Body of pancreas (tissue), 4 donors: ENCODE measurements around the gene ZSCAN31. TPM values are rescaled to one million over a fixed set of nuclear protein-coding genes. Genes with fewer than 3 reads are reported as not detected.

Experiments used
- ATAC-seq: fragments of 150-250 bp; one replicate; pipeline ENCODE4 v1.9.1; 2016
- DNase-seq, 4 donors: peaks; one replicate each; pipeline ENCODE4 v3.0.0-alpha.2; 2019
- H3K27ac ChIP-seq, 4 donors: fragments of 200-600 bp; sonication (generic); 1 replicate in 3 of 4; 2 replicates in 1 of 4; pipeline versions ENCODE4 v1.5.1 to v1.6.1; 2016 to 2019; ENCODE audit warnings: mild to moderate bottlenecking in 1 of 4, mixed read lengths in 1 of 4, moderate library complexity in 1 of 4
- H3K27me3 ChIP-seq, 2 donors: fragments of 200-600 bp; sonication (generic); one replicate each; pipeline ENCODE4 v1.6.0; 2016; ENCODE audit warnings: mild to moderate bottlenecking in 1 of 2
- H3K36me3 ChIP-seq, 2 donors: fragments of 200-600 bp; sonication (generic); replicated peaks in 1 of 2; 2 replicates each; pipeline ENCODE4 v1.5.1; 2016; ENCODE audit warnings: low read depth in 2 of 2; ENCODE audit not compliant: insufficient read depth in 1 of 2
- H3K4me1 ChIP-seq: fragments of 200-600 bp; sonication (generic); one replicate; pipeline ENCODE4 v1.6.0; 2016
- H3K4me3 ChIP-seq, 2 donors: fragments of 200-600 bp; sonication (generic); 1 replicate in 1 of 2; 2 replicates in 1 of 2; pipeline ENCODE4 v1.5.1; 2016 to 2019
- H3K9me3 ChIP-seq, 3 donors: fragments of 200-600 bp; sonication (generic); 1 replicate in 2 of 3; 2 replicates in 1 of 3; pipeline ENCODE4 v1.5.1; 2016
- CTCF ChIP-seq, 7 experiments: fragments of 450-650 bp in 4 of 7; fragments of 200-600 bp in 3 of 7; sonication (generic) in 3 of 7; IDR thresholded peaks; one replicate each; pipeline ENCODE4 v1.5.1; 2016 to 2019; ENCODE audit warnings: antibody characterized with exemption in 7 of 7
- POLR2A ChIP-seq, 3 donors: fragments of 450-650 bp; IDR thresholded peaks; one replicate each; pipeline ENCODE4 v1.6.1; 2016; ENCODE audit warnings: antibody characterized with exemption in 3 of 3, mild to moderate bottlenecking in 2 of 3
- WGBS, 2 donors: methylation state at CpG; one replicate each; pipeline ENCODE4 v1.1.5; 2017; 5-methylcytosine and 5-hydroxymethylcytosine counted together
- intact Hi-C: fragments of 100-400 bp; cut with DNase I; formaldehyde crosslinking; loops from one replicate; pipeline ENCODE4 v1.15.1; 2023
- total RNA-seq, 2 donors: library from RNA; depleted of rRNA; stranded (reverse); fragments of >200 nt; gene quantifications; one replicate each; pipeline ENCODE4 v1.1.0, GENCODE V29; 2016

ZSCAN31 gene
- total RNA-seq, 2 donors from 2014 or later, result 14.0 to 26.4 TPM

GRCh38 chr6:28349892-28350737 lies 14.2 kb upstream of the ZSCAN31 start, which contains the start of gene ZKSCAN3:
TSS of gene ZKSCAN3 (plus strand) at chr6:28349947. CDS start at chr6:28359587, 9,640 bp downstream.
- Histone ChIP-seq H3K4me1 (peaks cover 29% of the 10 kb centered on the region), H3K27me3 (no peaks in the 10 kb centered on the region), H3K4me3 (peak within 1 kb of the TSS; percentile 76), H3K27ac (peak within 1 kb of the TSS; percentile 40 to 79 (median 68)), H3K36me3 (no peaks in the 10 kb centered on the region), H3K9me3 (no peaks in the 10 kb centered on the region)
- DNase-seq (peak; percentile 80 to 86 (median 82)), ATAC-seq (peak; percentile 87)
- 0 to 1% methylated on average over 21 to 30 of the region's 30 CpGs for WGBS, 2 donors
- TF ChIP-seq CTCF (IDR thresholded peaks at IDR 0.05) (no peak), POLR2A (IDR thresholded peaks at IDR 0.05) (peak in 2 of 3 donors; percentile 63 to 74)
- intact Hi-C loops, result loop anchor here (10.0 kb wide), 1 partner anchor 215 kb away; no protein-coding TSS in a partner anchor

- Histone ChIP-seq H3K4me3 (peak overlapping the region; percentile 76), H3K36me3 (no peaks in the 10 kb centered on the region), H3K9me3 (no peaks in the 10 kb centered on the region), H3K27me3 (no peaks in the 10 kb centered on the region), H3K27ac (peak overlapping the region in 3 of 4 donors; percentile 40 to 79 (median 72)), H3K4me1 (peaks cover 23% of the 10 kb centered on the region)
- intact Hi-C loops, result no loop called here
- DNase-seq (no peak), ATAC-seq (peak; percentile 4)
- WGBS, 2 donors, result 0 to 1% methylated on average over 9 of the region's 9 CpGs
- no peak for TF ChIP-seq CTCF (IDR thresholded peaks at IDR 0.05)
- no peak for TF ChIP-seq POLR2A (IDR thresholded peaks at IDR 0.05)
Measured at GRCh38 chr6:28349344-28349891, 13.5 kb upstream of the ZSCAN31 start.

- no peaks in the 10 kb centered on the region for H3K36me3 ChIP-seq
- no peaks in the 10 kb centered on the region for H3K27me3 ChIP-seq
- ATAC-seq (no peak), DNase-seq (no peak)
- no peaks in the 10 kb centered on the region for H3K9me3 ChIP-seq
- 5 to 8% methylated on average over 2 of the region's 2 CpGs for WGBS, 2 donors
- H3K4me1 ChIP-seq, result peaks cover 15% of the 10 kb centered on the region
- no peak overlapping the region for H3K27ac ChIP-seq
- intact Hi-C loops, result no loop called here
- H3K4me3 ChIP-seq, result no peak overlapping the region
- TF ChIP-seq CTCF (IDR thresholded peaks at IDR 0.05) (no peak), POLR2A (IDR thresholded peaks at IDR 0.05) (no peak)
Measured at GRCh38 chr6:28347119-28347518, 11.2 kb upstream of the ZSCAN31 start.

- TF ChIP-seq POLR2A (IDR thresholded peaks at IDR 0.05), result no peak
- TF ChIP-seq CTCF (IDR thresholded peaks at IDR 0.05), result no peak
- WGBS, 2 donors, result 59 to 73% methylated on average over 1 of the region's 1 CpG
Measured at GRCh38 chr6:28345201-28345600, 9.3 kb upstream of the ZSCAN31 start.

More at GRCh38 chr6:28345201-28345600, 9.3 kb upstream of the ZSCAN31 start:
- H3K27me3 ChIP-seq, result no peaks in the 10 kb centered on the region
- H3K4me3 ChIP-seq, result no peak overlapping the region
- DNase-seq (no peak), ATAC-seq (no peak)
- no peaks in the 10 kb centered on the region for H3K9me3 ChIP-seq
- H3K4me1 ChIP-seq, result peaks cover under 1% of the 10 kb centered on the region
- intact Hi-C loops, result no loop called here
- no peaks in the 10 kb centered on the region for H3K36me3 ChIP-seq
- H3K27ac ChIP-seq, result no peak overlapping the region
